ENCODE results near the gene KDM4B. TPM values are rescaled to one million over a fixed set of nuclear protein-coding genes. Genes with fewer than 3 reads are reported as not detected.

The KDM4B gene
- total and polyA plus RNA-seq, 10 of the 15 experiments (the other 5 are each of a cell fraction or from before 2014, with no cell fraction given), result 0.47 to 49.6 (median 16.2) TPM

DNA sequence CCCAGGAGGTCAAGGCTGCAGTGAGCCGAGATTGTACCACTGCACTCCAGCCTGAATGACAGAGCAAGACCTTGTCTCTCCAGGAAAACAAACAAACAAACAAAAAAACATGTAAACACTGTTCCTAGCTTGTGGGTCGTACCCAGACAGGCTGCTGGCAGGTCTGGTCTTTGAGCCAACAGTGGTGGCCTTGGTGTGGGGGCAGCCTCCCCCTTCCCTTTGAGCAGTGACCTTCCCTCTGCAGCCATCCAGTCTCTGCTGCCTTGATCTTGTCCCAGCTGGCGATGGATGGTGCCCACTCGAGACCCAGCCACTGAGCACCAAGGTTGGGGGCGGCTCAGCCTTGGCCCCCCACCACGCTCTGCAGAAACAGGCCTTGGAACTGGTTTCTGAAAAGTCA, 143.3 kb downstream of the KDM4B start:
- CTCF ChIA-PET, result no interaction called here
- H3K9ac ChIP-seq (ENCODE audit: control insufficient read depth, insufficient read depth, low read length), result no peak overlapping the region
- in situ Hi-C loops (cut with MboI) (no loop called here), intact Hi-C loops (cut with micrococcal nuclease; ENCODE audit: unreplicated experiment) (no loop called here)
- no peak for TF ChIP-seq SIX5 (IDR thresholded peaks at IDR 0.05; ENCODE audit: low read depth, low read length, severe bottlenecking)
- TF ChIP-seq TBL1XR1 (IDR thresholded peaks at IDR 0.05; ENCODE audit: low read depth, low read length), result no peak
- TF ChIP-seq BRCA1 (IDR thresholded peaks at IDR 0.05; ENCODE audit: low read depth, low read length), result no peak
- TF ChIP-seq HDAC2 (IDR thresholded peaks at IDR 0.05), result no peak
- no peak for TF ChIP-seq GABPA (IDR thresholded peaks at IDR 0.05; ENCODE audit: low read depth)
- no peak for TF ChIP-seq PML (IDR thresholded peaks at IDR 0.05; ENCODE audit: low read length)
- TF ChIP-seq TAF1 (IDR thresholded peaks at IDR 0.05; ENCODE audit: borderline replicate concordance, low read depth, low read length), result no peak
- no peak for TF ChIP-seq HDGF (IDR thresholded peaks at IDR 0.05)
- TF ChIP-seq MYB (IDR thresholded peaks at IDR 0.05; ENCODE audit: borderline replicate concordance, low read depth, low read length), result no peak
- no peak for TF ChIP-seq MYC (IDR thresholded peaks at IDR 0.05; ENCODE audit: insufficient read depth, insufficient read length, insufficient replicate concordance, low read length, severe bottlenecking)
- no peak for TF ChIP-seq FOS (IDR thresholded peaks at IDR 0.05; ENCODE audit: borderline replicate concordance, extremely low read depth, insufficient read length)
- no peak for TF ChIP-seq HCFC1 (IDR thresholded peaks at IDR 0.05; ENCODE audit: low read length)
- TF ChIP-seq FOXK2 (IDR thresholded peaks at IDR 0.05), result no peak
- no peak for TF ChIP-seq SUZ12 (IDR thresholded peaks at IDR 0.05; ENCODE audit: unreplicated experiment)
- TF ChIP-seq, protein P1, sequence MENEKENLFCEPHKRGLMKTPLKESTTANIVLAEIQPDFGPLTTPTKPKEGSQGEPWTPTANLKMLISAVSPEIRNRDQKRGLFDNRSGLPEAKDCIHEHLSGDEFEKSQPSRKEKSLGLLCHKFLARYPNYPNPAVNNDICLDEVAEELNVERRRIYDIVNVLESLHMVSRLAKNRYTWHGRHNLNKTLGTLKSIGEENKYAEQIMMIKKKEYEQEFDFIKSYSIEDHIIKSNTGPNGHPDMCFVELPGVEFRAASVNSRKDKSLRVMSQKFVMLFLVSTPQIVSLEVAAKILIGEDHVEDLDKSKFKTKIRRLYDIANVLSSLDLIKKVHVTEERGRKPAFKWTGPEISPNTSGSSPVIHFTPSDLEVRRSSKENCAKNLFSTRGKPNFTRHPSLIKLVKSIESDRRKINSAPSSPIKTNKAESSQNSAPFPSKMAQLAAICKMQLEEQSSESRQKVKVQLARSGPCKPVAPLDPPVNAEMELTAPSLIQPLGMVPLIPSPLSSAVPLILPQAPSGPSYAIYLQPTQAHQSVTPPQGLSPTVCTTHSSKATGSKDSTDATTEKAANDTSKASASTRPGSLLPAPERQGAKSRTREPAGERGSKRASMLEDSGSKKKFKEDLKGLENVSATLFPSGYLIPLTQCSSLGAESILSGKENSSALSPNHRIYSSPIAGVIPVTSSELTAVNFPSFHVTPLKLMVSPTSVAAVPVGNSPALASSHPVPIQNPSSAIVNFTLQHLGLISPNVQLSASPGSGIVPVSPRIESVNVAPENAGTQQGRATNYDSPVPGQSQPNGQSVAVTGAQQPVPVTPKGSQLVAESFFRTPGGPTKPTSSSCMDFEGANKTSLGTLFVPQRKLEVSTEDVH (IDR thresholded peaks at IDR 0.05; ENCODE audit: low read depth, partially characterized antibody), result no peak
- TF ChIP-seq YBX1 (IDR thresholded peaks at IDR 0.05), result no peak
- no peak overlapping the region for H2AFZ ChIP-seq (ENCODE audit: control insufficient read depth, low read depth, low read length)
- H3K4me3 ChIP-seq, result no peak overlapping the region
- WGBS (ENCODE audit: insufficient coverage, insufficient replicate concordance, low lambda C conversion rate, missing lambda C conversion rate), result 89% methylated on average over 5 of the region's 6 CpGs
- DNase-seq (ENCODE audit: low read depth, low spot score) (no peak), FAIRE-seq (no peak), ATAC-seq (no peak)
- RAD21 ChIA-PET (ENCODE audit: unreplicated experiment), result no interaction called here
- H3K36me3 ChIP-seq (ENCODE audit: control insufficient read depth in 2 of 2, insufficient read depth in 2 of 2, low read length in 1 of 2), result peaks cover 1 to 3% of the 10 kb centered on the region in 2 experiments; a peak in 3 of 4 replicates
- H3K4me1 ChIP-seq (ENCODE audit: control insufficient read depth, insufficient read depth, low read length), result no peaks in the 10 kb centered on the region
- no peak overlapping the region for H3K4me2 ChIP-seq (ENCODE audit: control insufficient read depth, insufficient read depth)
- POLR2A ChIA-PET, result no interaction called here
- H3K79me2 ChIP-seq (ENCODE audit: control insufficient read depth, insufficient read depth, low read length), result no peaks in the 10 kb centered on the region
- H3K9me3 ChIP-seq (replicated peaks; ENCODE audit: control insufficient read depth, insufficient read depth, low read length), result no peaks in the 10 kb centered on the region; the same call in 2 of the 3 replicates
- SMC1A ChIA-PET (ENCODE audit: uncharacterized antibody, unreplicated experiment), result no interaction called here
- no peaks in the 10 kb centered on the region for H4K20me1 ChIP-seq (ENCODE audit: control insufficient read depth, insufficient read depth)
- no TSS peak for BruUV-seq (replicated peaks)
- H3K27me3 ChIP-seq (replicated peaks in 1 of 2; ENCODE audit: control insufficient read depth in 2 of 2, insufficient read depth in 2 of 2, low read length in 1 of 2), result no peaks in the 10 kb centered on the region
- no peak overlapping the region for H3K27ac ChIP-seq (ENCODE audit: control insufficient read depth, insufficient read depth)

Data from GM12878 (cell line).